Keratinocyte (primary cell): Measurements from ENCODE around the gene POLE2. TPM values are rescaled to one million over a fixed set of nuclear protein-coding genes. Genes with fewer than 3 reads are reported as not detected.

Source experiments
- DNase-seq: peaks from one replicate; pipeline ENCODE4 v3.0.0-alpha.2; 2011; ENCODE audit warnings: low read depth, missing footprints, low spot score
- FAIRE-seq: peaks from 2 replicates; lab custom pipeline; 2011; peaks lifted over from hg19 to GRCh38; lab: Jason Lieb, UNC
- H2AFZ ChIP-seq: 2 replicates; pipeline ENCODE4 v1.6.0; 2012; ENCODE audit warnings: low read length, control low read depth, inconsistent platforms; ENCODE audit not compliant: control insufficient read depth
- H3K27ac ChIP-seq: 2 replicates; pipeline ENCODE4 v1.5.1; 2011; ENCODE audit warnings: low read length; ENCODE audit not compliant: control insufficient read depth, insufficient read depth
- H3K27me3 ChIP-seq: 3 replicates; pipeline ENCODE4 v1.6.0; 2011; ENCODE audit warnings: low read length; ENCODE audit not compliant: control insufficient read depth, insufficient read depth; ENCODE audit errors: extremely low read depth
- H3K36me3 ChIP-seq, 2 experiments: 2 replicates in 1 of 2; 3 replicates in 1 of 2; pipeline ENCODE4 v1.5.1; 2011; ENCODE audit warnings: low read length in 2 of 2, mild to moderate bottlenecking in 1 of 2; ENCODE audit not compliant: control insufficient read depth in 2 of 2, insufficient read depth in 2 of 2; ENCODE audit errors: extremely low read depth in 1 of 2
- H3K4me1 ChIP-seq: 3 replicates; pipeline ENCODE4 v1.5.1; 2011; ENCODE audit warnings: low read length; ENCODE audit not compliant: control insufficient read depth, insufficient read depth; ENCODE audit errors: extremely low read depth
- H3K4me2 ChIP-seq: 3 replicates; pipeline ENCODE4 v1.6.0; 2011; ENCODE audit warnings: low read depth, low read length; ENCODE audit not compliant: control insufficient read depth, insufficient read depth; ENCODE audit errors: extremely low read depth
- H3K4me3 ChIP-seq, 3 experiments: fragments of 200-600 bp in 1 of 3; sonication (generic) in 1 of 3; 2 replicates in 2 of 3; 3 replicates in 1 of 3; pipeline ENCODE4 v1.5.1; 2011 to 2016; ENCODE audit warnings: low read length in 3 of 3, mild to moderate bottlenecking in 3 of 3, control low read depth in 2 of 3, inconsistent platforms in 1 of 3, low read depth in 1 of 3, mixed read lengths in 1 of 3, mixed run types in 1 of 3, moderate library complexity in 1 of 3; ENCODE audit not compliant: control insufficient read depth in 2 of 3, insufficient read depth in 2 of 3; ENCODE audit errors: extremely low read depth in 1 of 3
- H3K79me2 ChIP-seq: 2 replicates; pipeline ENCODE4 v1.6.0; 2012; ENCODE audit warnings: low read length; ENCODE audit not compliant: control insufficient read depth, insufficient read depth
- H3K9ac ChIP-seq: 3 replicates; pipeline ENCODE4 v1.6.0; 2011; ENCODE audit warnings: low read length; ENCODE audit not compliant: control insufficient read depth, insufficient read depth; ENCODE audit errors: extremely low read depth
- H3K9me1 ChIP-seq: 3 replicates; pipeline ENCODE4 v1.6.0; 2011; ENCODE audit warnings: low read length; ENCODE audit not compliant: control insufficient read depth, insufficient read depth; ENCODE audit errors: extremely low read depth
- H3K9me3 ChIP-seq: 2 replicates; pipeline ENCODE4 v1.5.1; 2012; ENCODE audit warnings: low read depth, low read length; ENCODE audit not compliant: control insufficient read depth
- H4K20me1 ChIP-seq: 3 replicates; pipeline ENCODE4 v1.6.0; 2011; ENCODE audit warnings: low read length; ENCODE audit not compliant: control insufficient read depth, insufficient read depth; ENCODE audit errors: extremely low read depth
- CTCF ChIP-seq, 3 experiments: IDR thresholded peaks in 1 of 3; conservative IDR thresholded peaks in 1 of 3; optimal IDR thresholded peaks in 1 of 3; 2 replicates in 2 of 3; 3 replicates in 1 of 3; pipeline versions ENCODE3 to v1.5.1; 2011; ENCODE audit warnings: low read length in 3 of 3, mild to moderate bottlenecking in 3 of 3, moderate library complexity in 2 of 3, control low read depth in 1 of 3, inconsistent platforms in 1 of 3; ENCODE audit not compliant: insufficient read depth in 2 of 3; ENCODE audit errors: extremely low read depth in 1 of 3
- EZH2 ChIP-seq: IDR thresholded peaks from one replicate; pipeline ENCODE4 v1.6.1; 2012; ENCODE audit warnings: inconsistent platforms, mild to moderate bottlenecking, low read length, moderate library complexity
- dilution Hi-C: fragments of 300-500 bp; cut with MboI; formaldehyde crosslinking; loops from one replicate; pipeline ENCODE4 v1.7.0; 2020; ENCODE audit warnings: low sequenced_read_pairs; ENCODE audit not compliant: extremely low pct_ligation_motif_present
- polyA plus RNA-seq, 5 experiments: library from polyadenylated mRNA; depleted of rRNA in 3 of 5; stranded (reverse) in 3 of 5; stranded (forward) in 1 of 5; unstranded in 1 of 5; fragments of >200 nt; gene quantifications; 1 replicate in 1 of 5; 2 replicates in 3 of 5; 3 replicates in 1 of 5; pipeline versions ENCODE4 v1.2.1 to v1.2.3, GENCODE V29; 2011 to 2012; ENCODE audit warnings: missing spikeins in 2 of 5, low read depth in 1 of 5, low replicate concordance in 1 of 5

Gene POLE2
- polyA plus RNA-seq, 1 donor (not counting 4 experiments of a cell fraction or from before 2014, with no cell fraction given), result 14.1 TPM

GRCh38 chr14:49691031-49691430, 3.0 kb upstream of the POLE2 start:
- H3K4me2 ChIP-seq, result peak overlapping the region; percentile 92
- dilution Hi-C loops, result no loop called here
- no peak for TF ChIP-seq EZH2
- TF ChIP-seq CTCF (optimal IDR thresholded peaks at IDR 0.05 in 1 of 3, IDR thresholded peaks at IDR 0.05 in 1 of 3, conservative IDR thresholded peaks at IDR 0.05 in 1 of 3; ENCODE audit: extremely low read depth in 1 of 3, insufficient read depth in 2 of 3, low read length in 3 of 3), result no peak
- no peaks in the 10 kb centered on the region for H3K9me3 ChIP-seq
- H3K9me1 ChIP-seq, result no peaks in the 10 kb centered on the region
- peaks cover 13% of the 10 kb centered on the region for H3K4me1 ChIP-seq
- H3K9ac ChIP-seq, result no peak overlapping the region
- H4K20me1 ChIP-seq, result no peaks in the 10 kb centered on the region
- H3K36me3 ChIP-seq, result no peaks in the 10 kb centered on the region
- H2AFZ ChIP-seq, result no peak overlapping the region
- no peak overlapping the region for H3K27ac ChIP-seq
- peaks cover 11% of the 10 kb centered on the region for H3K79me2 ChIP-seq
- H3K27me3 ChIP-seq, result no peaks in the 10 kb centered on the region
- no peak for FAIRE-seq
- no peak overlapping the region for H3K4me3 ChIP-seq
- DNase-seq, result no peak

- H3K9me3 ChIP-seq, result no peaks in the 10 kb centered on the region
- no peak for DNase-seq
- no peak for FAIRE-seq
- no peaks in the 10 kb centered on the region for H3K36me3 ChIP-seq
- H4K20me1 ChIP-seq, result no peaks in the 10 kb centered on the region
- peak overlapping the region in 1 of 3 experiments; percentile 78 for H3K4me3 ChIP-seq
- H3K9ac ChIP-seq, result no peak overlapping the region
- peaks cover 13% of the 10 kb centered on the region for H3K4me1 ChIP-seq
- TF ChIP-seq EZH2, result no peak
- no peak for TF ChIP-seq CTCF (optimal IDR thresholded peaks at IDR 0.05 in 1 of 3, IDR thresholded peaks at IDR 0.05 in 1 of 3, conservative IDR thresholded peaks at IDR 0.05 in 1 of 3; ENCODE audit: extremely low read depth in 1 of 3, insufficient read depth in 2 of 3, low read length in 3 of 3)
- peaks cover 11% of the 10 kb centered on the region for H3K79me2 ChIP-seq
- no peaks in the 10 kb centered on the region for H3K27me3 ChIP-seq
- H2AFZ ChIP-seq, result peak overlapping the region; percentile 100
- peak overlapping the region; percentile 82 for H3K4me2 ChIP-seq
- no peak overlapping the region for H3K27ac ChIP-seq
- dilution Hi-C loops, result no loop called here
- H3K9me1 ChIP-seq, result no peaks in the 10 kb centered on the region
Observed at GRCh38 chr14:49688701-49689030, 652 bp upstream of the POLE2 start.
